Stimulated activated CD4-positive, alpha-beta T cell treated with anti-CD3 and anti-CD28 coated beads, Interleukin-12 subunit alpha, Interleukin-12 subunit beta, amount 100 ng/mL, for 4 hours (primary cell): ENCODE data around the gene NHSL1.
"Not testable (repeated sequence)": the region's sequence is repeated elsewhere in the genome, so short reads cannot be mapped to it uniquely, and the experiment has no call there.

ENCODE experiments used
- DNase-seq: peaks from one replicate; pipeline ENCODE4 v3.0.0-alpha.2; 2020

Gene NHSL1

DNA sequence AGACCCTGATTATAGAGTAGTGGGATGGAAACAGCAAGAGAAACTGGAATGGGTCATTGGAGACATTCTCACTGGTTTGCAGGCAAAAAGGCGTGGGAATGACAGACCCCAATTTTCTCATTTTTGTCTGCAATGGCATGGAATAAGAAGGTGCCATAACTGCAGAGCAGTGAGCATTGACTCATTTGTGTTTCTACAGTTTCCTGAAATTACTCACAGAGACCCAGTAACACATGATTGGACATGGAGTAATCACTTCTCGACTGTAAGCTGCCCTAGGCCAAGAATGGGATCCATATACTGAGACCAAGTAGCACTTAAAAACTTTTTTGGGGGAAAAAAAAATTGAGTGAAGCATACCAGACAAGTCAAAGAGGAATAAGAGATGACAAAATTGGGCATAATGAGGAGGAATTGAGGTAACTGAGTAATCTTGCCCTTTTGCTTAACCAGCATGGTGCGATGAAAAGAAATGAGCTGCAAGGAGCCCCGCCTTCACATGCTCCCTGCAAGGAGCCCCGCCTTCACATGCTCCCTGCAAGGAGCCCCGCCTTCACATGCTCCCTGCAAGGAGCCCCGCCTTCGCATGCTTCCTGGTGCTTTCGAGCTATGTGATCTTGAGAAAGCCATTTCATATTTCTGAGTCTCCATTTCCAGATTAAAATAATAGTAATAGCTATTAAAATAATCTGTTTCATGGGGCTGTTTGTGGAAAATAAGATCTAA is 44.1 kb downstream of the NHSL1 start:
- peak; percentile 38 for DNase-seq

- DNase-seq: no peak
Observed at GRCh38 chr6:138451043-138451442, 48.3 kb downstream of the NHSL1 start.

- DNase-seq: no peak
Observed at GRCh38 chr6:138450445-138450844, 48.8 kb downstream of the NHSL1 start.

DNA sequence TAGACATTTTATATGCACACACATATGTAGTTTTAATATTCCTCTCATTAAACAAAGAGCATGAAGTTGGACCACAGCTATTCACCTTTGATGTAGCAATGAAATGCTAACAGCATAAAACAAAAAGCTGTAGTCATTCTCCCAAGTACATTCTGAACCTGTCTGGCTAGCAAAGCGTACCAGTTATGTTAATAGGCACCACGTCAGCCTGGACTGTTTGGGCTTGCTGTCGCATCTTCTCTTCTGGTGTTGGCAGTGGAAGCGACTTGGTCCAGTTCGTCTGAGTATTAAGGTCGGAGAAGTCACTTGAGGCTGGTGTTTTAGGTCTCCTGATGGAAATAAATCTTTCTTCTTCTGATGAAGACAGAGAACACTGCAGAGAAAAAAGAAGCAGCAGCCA is 52.5 kb downstream of the NHSL1 start:
- DNase-seq: no peak

- DNase-seq: no peak
Observed at GRCh38 chr6:138443979-138444378, 55.3 kb downstream of the NHSL1 start.

DNA sequence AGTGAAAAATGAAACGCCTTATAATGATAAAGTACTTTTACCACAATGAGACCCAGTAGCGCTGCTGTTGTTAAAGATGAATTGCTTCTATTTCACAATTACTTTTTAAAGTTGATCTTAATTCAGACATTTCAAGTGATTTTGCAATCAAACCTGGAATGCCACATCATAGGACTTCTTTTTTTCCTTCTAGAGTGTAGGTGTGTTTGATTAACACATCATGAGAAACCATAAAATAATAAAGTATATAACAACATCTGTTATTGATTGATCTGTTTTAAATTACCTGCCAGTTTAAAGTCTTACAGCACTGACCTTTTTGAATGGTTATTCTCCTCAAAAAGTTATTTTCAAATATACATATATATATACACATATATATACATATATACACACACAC is 56.6 kb downstream of the NHSL1 start:
- DNase-seq: no peak

GRCh38 chr6:138441965-138442364 is 57.3 kb downstream of the NHSL1 start:
- no peak for DNase-seq

- no peak for DNase-seq
Observed at GRCh38 chr6:138440758-138441357, 58.4 kb downstream of the NHSL1 start.

DNA sequence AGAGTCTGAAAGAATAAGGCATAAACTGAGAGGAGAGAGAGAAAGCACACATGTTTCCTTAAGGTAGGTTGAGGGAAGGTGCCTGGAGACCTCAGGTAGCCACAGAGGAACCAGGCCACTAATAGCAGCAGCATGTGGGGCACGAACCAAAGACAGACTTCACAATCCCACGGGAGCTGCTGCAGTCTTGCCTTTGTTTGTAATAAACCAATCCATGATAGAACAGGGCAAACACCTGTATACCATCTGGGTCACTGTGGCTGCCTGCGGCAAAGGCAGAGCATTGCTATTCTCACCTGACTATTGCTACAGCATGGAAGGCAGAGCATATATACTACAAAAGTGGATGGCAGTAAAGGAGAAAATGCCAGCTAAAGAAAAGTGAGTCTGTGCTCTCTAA is 59.0 kb downstream of the NHSL1 start:
- DNase-seq: no peak

DNA sequence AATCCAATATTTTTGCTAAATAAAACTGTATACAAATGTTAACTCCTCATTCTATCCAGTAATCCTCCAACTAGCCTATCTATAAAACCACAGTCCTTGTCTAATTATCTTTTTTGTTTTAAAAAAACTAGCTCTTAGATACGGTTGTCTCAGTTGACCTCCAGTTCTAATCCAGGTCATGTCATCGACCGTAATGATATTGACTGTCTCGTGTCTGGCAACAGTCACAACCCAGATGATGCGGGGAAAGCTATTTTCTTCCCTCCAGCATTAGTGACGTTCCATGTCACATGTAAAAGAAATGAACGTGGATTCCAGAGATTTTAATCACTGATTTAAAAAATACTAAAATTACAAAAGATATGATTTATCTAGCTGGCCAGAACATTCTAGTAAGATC is 59.7 kb downstream of the NHSL1 start:
- no peak for DNase-seq

- DNase-seq: no peak
Observed at GRCh38 chr6:138434925-138435324, 64.4 kb downstream of the NHSL1 start.

- DNase-seq: no peak
Observed at GRCh38 chr6:138434096-138434495, 65.2 kb downstream of the NHSL1 start.

DNA sequence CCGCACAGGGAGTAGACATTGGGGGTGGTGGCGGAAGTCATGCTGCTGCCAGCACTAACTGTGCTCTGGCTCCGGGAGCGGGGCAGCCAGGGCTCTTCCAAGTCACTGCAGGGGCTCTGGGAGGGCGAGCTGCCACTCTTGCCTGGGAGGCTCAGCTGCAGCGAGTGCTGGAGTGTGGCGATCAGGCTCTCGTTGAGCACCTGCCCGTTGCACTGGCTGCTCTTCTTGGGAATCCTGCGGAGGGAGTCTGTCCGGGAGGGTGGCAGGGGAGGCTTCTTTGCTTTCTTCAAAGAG is 67.3 kb downstream of the NHSL1 start:
- no peak for DNase-seq

DNA sequence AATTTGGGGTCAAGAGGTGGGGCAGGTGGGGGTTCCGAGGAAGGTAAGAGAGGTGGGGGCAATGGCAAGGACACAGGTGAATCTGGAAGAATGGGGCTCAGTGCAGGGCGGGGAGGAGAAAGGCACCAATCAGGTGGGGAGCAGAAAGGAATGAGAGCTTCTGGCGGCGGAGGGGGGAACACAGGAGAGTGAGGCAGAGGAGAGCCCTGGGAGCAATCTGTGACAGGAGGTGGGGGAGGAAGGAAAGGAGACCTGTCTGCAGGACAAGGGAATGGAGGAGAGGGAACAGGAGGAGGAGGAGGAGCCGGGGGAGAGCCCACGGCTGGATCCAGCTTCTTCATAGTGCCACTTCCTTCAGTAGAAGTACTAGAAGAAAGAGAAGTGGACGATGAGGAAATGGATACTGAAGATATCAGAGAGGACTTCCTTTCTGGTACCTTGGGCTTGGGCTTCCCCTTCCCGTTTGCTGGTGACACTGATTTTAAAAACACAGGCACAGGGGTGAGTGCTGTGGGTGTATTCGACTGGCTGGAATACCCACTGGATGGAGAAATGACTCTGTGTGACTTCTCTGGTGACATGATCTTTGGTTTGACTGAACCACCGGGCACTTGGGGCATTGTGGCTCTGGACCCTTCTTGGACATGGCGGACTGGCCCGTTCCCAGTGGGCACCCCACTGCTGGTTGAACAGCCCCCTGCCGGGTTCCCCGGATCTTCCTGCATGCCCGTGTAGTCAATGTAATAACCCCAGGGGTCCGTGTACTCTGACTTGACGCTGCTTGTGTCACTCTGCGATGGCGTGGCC is 67.8 kb downstream of the NHSL1 start:
- no peak for DNase-seq

GRCh38 chr6:138430361-138431145 is 68.7 kb downstream of the NHSL1 start:
- no peak for DNase-seq

DNA sequence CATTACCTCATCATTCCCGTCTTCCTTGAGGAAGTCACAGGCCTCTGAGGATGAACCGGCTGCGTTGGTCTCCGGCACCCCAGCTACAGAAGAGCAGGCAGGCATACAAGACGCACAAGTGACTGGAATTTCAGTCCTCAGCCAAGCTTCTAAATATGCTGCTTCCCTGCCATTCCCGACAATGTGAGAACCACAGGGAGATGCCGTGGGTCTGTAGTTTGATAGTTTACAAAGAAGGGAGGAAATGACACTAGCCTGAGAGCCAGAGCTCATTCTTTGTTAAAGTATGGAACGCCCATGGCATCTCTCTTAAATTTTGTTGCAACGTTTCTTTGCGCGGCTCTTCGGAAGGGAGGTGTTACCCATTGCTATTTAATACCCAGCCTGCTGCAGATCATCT is 69.5 kb downstream of the NHSL1 start:
- DNase-seq: no peak

- no peak for DNase-seq
Observed at GRCh38 chr6:138428944-138429598, 70.2 kb downstream of the NHSL1 start.

DNA sequence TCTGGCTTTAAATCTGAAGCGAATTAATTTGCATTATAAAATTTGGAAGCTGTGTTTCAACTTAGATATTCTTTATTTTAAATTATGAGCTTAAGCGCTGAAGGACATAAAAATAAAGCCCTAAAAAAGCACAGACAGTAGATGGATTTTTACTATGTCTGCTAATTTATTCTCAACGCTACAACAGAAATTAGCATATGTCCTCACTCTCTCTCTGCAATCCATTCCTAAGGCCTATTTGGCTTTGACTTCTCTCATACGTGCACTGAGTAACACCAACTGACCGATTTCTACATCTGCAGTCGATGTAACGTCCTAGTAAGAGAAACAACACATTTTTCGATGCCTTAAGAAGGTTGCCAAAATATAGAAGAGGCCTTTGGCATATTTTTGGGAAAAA is 71.6 kb downstream of the NHSL1 start:
- DNase-seq: no peak

- DNase-seq: no peak
Observed at GRCh38 chr6:138426500-138427123, 72.7 kb downstream of the NHSL1 start.

DNA sequence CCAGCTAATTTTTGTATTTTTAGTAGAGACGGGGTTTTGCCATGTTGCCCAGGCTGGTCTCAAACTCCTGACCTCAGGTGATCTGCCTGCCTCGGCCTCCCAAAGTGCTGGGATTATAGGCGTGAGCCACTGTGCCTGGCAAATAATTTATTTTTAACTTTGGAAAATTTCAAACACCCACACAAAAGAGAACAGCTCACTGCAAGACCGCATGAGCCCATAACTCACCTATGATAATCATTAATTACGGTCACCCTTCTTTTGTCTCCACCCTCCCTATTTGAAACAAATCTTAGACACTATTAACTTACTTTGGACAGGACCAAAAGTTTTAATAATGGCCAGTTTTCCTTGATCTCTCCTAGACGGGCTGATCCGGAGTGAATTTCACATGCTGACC is 74.0 kb downstream of the NHSL1 start:
- DNase-seq: not testable (repeated sequence)

GRCh38 chr6:138424004-138424904 is 75.0 kb downstream of the NHSL1 start:
- DNase-seq: no peak
